Urinary bladder (tissue), 4 donors: Measurements from ENCODE around the gene CFH. TPM values are rescaled to one million over a fixed set of nuclear protein-coding genes. Genes with fewer than 3 reads are reported as not detected.
"Not testable (repeated sequence)": the region's sequence is repeated elsewhere in the genome, so short reads cannot be mapped to it uniquely, and the experiment has no call there.

Experiments
- DNase-seq: peaks from one replicate; pipeline ENCODE4 v3.0.0-alpha.2; 2015; ENCODE audit errors: extremely low spot score
- H3K27ac ChIP-seq: one replicate; pipeline ENCODE4 v1.5.1; 2013; ENCODE audit warnings: low read depth, mild to moderate bottlenecking, moderate library complexity
- H3K36me3 ChIP-seq: one replicate; pipeline ENCODE4 v1.6.1; 2013; ENCODE audit warnings: mild to moderate bottlenecking, moderate library complexity; ENCODE audit not compliant: insufficient read depth
- H3K4me1 ChIP-seq: one replicate; pipeline ENCODE4 v1.6.1; 2013; ENCODE audit warnings: mild to moderate bottlenecking, moderate library complexity; ENCODE audit not compliant: insufficient read depth
- H3K4me3 ChIP-seq: one replicate; pipeline ENCODE4 v1.5.1; 2013; ENCODE audit warnings: low read depth, low read length
- WGBS: extraction: QIAGEN DNeasy Blood & Tissue Kit; methylation state at CpG from one replicate; pipeline ENCODE4 v1.1.7; 2013; 5-methylcytosine and 5-hydroxymethylcytosine counted together
- polyA plus RNA-seq: library from polyadenylated mRNA; stranded (reverse); fragments of 200-250 nt; gene quantifications from one replicate; pipeline ENCODE4 v1.2.3, GENCODE V29; 2013
- total RNA-seq: library from RNA; depleted of rRNA; stranded (reverse); fragments of >200 nt; gene quantifications from one replicate; pipeline ENCODE4 v1.2.3, GENCODE V29; 2014
- donor health status: healthy with polysubstance abuse.
- donor health status: healthy.

CFH gene
- total and polyA plus RNA-seq, 2 donors: 299 to 411 TPM

DNA sequence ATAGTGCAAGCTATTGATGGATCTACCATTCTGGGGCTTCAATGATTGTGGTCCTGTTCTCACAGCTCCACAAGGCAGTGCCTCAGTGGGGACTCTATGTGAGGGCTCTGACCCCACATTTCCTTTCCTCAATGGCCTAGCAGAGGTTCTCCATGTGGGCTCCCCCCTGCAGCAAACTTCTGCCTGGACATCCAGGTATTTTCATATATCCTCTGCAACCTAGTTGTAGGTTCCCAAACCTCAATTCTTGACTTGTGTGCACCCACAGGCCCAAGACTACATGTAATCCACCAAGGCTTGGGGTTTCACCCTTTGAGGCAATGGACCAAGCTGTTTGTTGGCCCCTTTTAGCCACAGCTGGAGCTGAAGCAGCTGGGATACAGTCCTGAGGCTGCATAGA is 86.9 kb downstream of the CFH start:
- Histone ChIP-seq H3K36me3 (peaks cover 11% of the 10 kb centered on the region), H3K4me3 (no peak overlapping the region), H3K4me1 (no peaks in the 10 kb centered on the region), H3K27ac (no peak overlapping the region)
- no peak for DNase-seq

DNA sequence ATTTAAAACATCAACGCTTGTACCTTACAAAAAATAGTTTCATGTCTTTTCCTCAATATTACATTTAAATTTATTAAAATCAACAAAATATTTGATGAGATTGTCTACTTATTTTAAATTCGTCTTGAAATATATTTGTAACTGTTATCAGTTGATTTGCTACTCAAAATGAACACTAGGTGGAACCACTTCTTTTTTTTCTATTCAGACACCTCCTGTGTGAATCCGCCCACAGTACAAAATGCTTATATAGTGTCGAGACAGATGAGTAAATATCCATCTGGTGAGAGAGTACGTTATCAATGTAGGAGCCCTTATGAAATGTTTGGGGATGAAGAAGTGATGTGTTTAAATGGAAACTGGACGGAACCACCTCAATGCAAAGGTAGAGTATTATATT is 91.4 kb downstream of the CFH start:
- not testable (repeated sequence) for H3K4me3 ChIP-seq, H3K4me1 ChIP-seq, DNase-seq, H3K36me3 ChIP-seq, H3K27ac ChIP-seq
- 44% methylated on average over 6 of the region's 6 CpGs for WGBS

DNA sequence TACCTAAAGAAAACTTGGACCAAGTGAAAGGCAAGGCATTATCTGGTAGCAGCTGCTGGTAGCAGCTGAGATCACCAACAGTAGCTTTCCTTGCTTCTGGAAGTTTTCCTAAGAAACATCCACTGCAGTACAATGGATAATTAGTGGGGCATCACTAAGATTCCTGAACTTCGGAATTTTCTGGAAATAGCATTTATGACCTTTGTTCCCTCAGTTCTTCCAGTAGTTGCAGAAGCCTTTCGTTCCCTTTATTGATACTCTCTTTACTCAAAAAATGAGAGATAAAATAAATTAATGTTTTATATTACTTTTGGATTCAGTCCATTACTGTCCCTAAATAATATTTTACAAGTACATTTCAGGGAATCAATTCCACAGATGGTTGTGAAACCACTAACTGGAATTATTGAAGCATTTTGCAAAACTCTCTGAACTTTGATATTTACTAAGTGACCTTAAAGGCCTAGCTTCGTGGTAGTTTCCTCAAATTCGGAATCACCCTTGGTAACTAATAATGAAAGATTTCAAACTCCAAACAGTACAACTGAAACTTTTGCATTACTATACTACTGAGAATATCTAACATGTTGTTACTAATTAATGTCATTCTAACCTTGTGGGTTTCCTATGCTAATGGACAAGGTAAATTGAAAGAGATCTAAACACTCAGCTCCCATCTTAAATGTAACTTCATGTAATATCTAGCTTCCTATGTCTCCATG is 113.3 kb downstream of the CFH start:
- WGBS: 78% methylated on average over 4 of the region's 4 CpGs
- not testable (repeated sequence) for DNase-seq, H3K27ac ChIP-seq, H3K36me3 ChIP-seq, H3K4me3 ChIP-seq, H3K4me1 ChIP-seq

DNA sequence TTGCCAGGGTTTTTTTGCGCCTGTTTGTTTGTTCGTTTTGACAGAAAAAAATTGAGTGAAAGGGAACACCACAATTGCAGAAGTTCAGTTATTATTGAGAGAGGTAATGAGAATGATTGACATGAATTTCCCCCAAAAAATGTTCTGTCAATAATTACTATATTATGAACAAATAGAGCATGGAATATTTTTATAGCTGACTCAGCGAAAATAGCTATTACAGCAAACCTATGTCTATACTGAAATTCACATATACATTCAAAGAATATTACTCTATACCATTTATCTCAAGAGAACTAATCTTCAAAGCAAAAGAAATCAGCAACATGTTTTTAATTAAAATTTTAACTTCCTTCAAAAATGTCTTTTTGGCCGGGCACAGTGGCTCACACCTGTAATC is 118.0 kb downstream of the CFH start:
- H3K4me1 ChIP-seq, H3K27ac ChIP-seq, H3K4me3 ChIP-seq, H3K36me3 ChIP-seq, DNase-seq: not testable (repeated sequence)
- 89% methylated on average over 4 of the region's 4 CpGs for WGBS

DNA sequence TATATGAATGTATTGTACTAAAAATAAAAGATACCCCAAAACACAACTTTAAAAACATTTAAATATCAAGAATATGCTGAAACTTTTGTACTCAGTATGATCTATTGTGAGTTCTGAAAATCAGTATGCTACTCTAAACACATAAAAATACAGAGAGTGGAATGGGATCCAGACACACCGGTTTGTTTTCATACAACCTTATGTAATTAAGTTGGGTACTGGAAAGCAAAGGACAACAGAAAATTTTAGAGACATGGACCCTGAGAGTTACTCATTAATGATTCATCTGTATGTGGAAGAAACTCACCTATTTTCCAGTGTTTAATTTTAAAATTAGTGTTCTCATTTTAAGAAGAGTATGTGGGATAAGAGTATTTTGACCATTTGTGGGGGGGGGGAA is 121.9 kb downstream of the CFH start:
- Histone ChIP-seq H3K36me3 (no peaks in the 10 kb centered on the region), H3K4me1 (no peaks in the 10 kb centered on the region), H3K4me3 (no peak overlapping the region), H3K27ac (no peak overlapping the region)
- DNase-seq: no peak
- WGBS: 94% methylated on average over 1 of the region's 1 CpG

DNA sequence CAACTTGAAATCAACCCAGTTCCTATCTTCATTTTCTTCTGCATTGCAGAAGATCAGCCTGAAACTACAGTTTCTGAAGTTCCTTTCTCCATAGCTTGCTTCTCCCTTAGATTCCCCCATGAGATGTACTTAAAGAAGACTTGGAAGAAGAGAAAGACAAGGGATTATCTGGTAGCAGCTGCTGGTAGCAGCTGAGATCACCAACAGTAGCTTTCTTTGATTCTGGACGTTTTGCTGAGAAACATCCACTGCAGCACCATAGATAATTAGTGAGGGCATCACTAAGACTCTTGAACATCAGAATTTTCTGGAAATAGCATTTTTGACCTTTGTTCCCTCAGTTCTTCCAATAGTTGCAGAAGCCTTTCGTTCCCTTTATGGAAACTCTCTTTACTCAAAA is 122.3 kb downstream of the CFH start:
- no peak for DNase-seq
- Histone ChIP-seq H3K27ac (no peak overlapping the region), H3K36me3 (no peaks in the 10 kb centered on the region), H3K4me1 (no peaks in the 10 kb centered on the region), H3K4me3 (no peak overlapping the region)
- 54% methylated on average over 2 of the region's 2 CpGs for WGBS

DNA sequence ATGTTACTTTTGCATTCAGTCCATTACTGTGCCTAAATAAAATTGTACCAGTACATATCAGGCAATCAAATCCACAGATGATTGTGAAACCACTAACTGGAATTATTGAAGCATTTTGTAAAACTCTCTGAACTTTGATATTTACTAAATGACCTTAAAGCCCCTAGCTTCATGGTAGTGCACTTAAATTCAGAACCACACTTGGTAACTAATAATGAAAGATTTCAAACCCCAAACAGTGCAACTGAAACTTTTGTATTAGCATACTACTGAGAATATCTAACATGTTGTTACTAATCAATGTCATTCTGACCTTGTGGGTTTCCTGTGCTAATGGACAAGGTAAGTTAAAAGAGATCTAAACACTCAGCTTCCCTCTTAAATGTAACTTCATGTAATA is 122.8 kb downstream of the CFH start, which contains the start of gene CFHR3:
TSS of gene CFHR3 (plus strand) at position 238 of the 400 bp plus-strand sequence. CDS start at position 285, 47 bp downstream.
- Histone ChIP-seq H3K27ac (no peak within 1 kb of the TSS), H3K36me3 (no peaks in the 10 kb centered on the region), H3K4me3 (no peak within 1 kb of the TSS), H3K4me1 (no peaks in the 10 kb centered on the region)
- no peak for DNase-seq

- no peak for DNase-seq
- Histone ChIP-seq H3K27ac (no peak overlapping the region), H3K4me1 (no peaks in the 10 kb centered on the region), H3K4me3 (no peak overlapping the region), H3K36me3 (no peaks in the 10 kb centered on the region)
- WGBS: 91% methylated on average over 13 of the region's 13 CpGs
Measured at GRCh38 chr1:196777603-196778002, 125.8 kb downstream of the CFH start.

- WGBS: 87% methylated on average over 1 of the region's 1 CpG
- no peaks in the 10 kb centered on the region for H3K36me3 ChIP-seq
Measured at GRCh38 chr1:196779093-196779492, 127.2 kb downstream of the CFH start.

DNA sequence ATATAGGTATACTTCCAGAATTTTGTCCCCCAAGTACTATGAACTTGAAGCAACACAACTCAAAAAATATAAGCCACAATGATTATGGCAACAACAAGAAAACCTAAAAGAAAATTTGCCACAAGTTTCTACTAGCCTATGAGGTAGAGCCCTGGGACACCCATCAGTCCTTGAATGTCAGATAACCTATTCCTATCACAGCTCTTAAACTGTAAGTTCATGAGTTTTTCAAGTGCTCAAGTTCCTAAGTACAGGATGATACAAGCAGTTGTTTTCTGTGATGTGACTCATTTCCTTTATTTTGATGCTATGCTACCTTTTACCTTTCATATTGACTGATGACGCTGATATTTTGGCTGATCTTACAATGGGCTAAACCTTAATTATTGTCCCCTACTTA is 139.4 kb downstream of the CFH start:
- not testable (repeated sequence) for H3K36me3 ChIP-seq, H3K4me1 ChIP-seq, H3K27ac ChIP-seq, DNase-seq, H3K4me3 ChIP-seq
- WGBS: 91% methylated on average over 1 of the region's 1 CpG

More at GRCh38 chr1:196779093-196779492, 127.2 kb downstream of the CFH start:
- no peak overlapping the region for H3K27ac ChIP-seq
- DNase-seq: no peak
- no peaks in the 10 kb centered on the region for H3K4me1 ChIP-seq
- H3K4me3 ChIP-seq: no peak overlapping the region

DNA sequence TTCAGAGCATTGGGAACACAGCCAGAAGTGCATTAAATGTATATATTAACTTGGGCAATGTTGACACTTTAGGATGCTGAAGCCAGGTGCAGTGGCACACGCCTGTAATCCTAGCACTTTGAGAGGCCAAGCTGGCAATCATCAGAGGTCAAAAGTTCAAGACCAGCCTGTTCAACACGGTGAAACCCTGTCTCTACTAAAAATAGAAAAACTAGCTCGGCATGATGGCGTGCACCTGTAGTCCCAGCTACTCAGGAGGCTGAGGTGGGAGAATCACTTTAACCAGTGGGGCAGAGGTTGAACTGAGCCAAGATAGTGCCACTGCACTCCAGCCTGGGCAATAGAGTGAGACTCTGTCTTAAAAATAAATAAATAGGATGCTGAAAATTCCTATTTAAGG is 142.3 kb downstream of the CFH start:
- H3K27ac ChIP-seq, H3K4me1 ChIP-seq, DNase-seq, H3K4me3 ChIP-seq, H3K36me3 ChIP-seq: not testable (repeated sequence)
- WGBS: 37% methylated on average over 4 of the region's 4 CpGs

Other genes with a start within 250 kb of the CFH start
- gene KCNT2, start 43.6 kb upstream of the CFH start, total RNA-seq: 31.2 TPM
- 4.7 TPM for gene KCNT2, start 43.6 kb upstream of the CFH start, polyA plus RNA-seq
- 0.48 TPM for gene CFHR3, start 122.8 kb downstream of the CFH start, total RNA-seq
- 0.10 TPM for gene CFHR3, start 122.8 kb downstream of the CFH start, polyA plus RNA-seq
- gene CFHR1, start 167.7 kb downstream of the CFH start, total RNA-seq: 1.2 TPM
- 0.39 TPM for gene CFHR1, start 167.7 kb downstream of the CFH start, polyA plus RNA-seq
- gene CFHR4, start 236.0 kb downstream of the CFH start, total RNA-seq: not detected
- 0.04 TPM for gene CFHR4, start 236.0 kb downstream of the CFH start, polyA plus RNA-seq